ENCODE results near the gene ABHD12B. TPM values are rescaled to one million over a fixed set of nuclear protein-coding genes. Genes with fewer than 3 reads are reported as not detected.

The ABHD12B gene
- total and polyA plus RNA-seq, 9 of the 15 experiments (the other 6 are each of a cell fraction or from before 2014, with no cell fraction given) = not detected

DNA sequence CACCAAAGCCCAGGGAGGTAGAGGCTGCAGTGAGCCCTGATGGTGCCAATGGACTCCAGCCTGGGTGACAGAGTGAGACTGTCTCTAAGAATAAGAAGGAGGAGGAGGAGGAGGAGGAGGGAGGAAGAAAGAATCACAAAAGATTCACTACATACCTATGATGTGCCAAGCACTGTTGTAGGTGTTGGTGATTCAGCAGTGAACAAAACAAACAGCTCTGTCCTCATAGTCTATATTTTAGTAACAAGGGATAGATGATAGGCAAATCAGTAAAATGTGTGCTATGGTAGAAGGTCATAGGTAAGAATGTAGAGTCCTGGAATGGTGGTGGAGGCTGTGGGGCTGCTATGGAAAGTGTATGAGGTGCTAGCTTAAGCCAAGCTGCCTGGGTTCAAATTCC lies 18.0 kb upstream of the ABHD12B start:
- H3K9ac ChIP-seq (ENCODE audit: insufficient read depth in 1 of 2, low read depth in 2 of 2, low read length in 2 of 2) = no peak overlapping the region
- DNase-seq (ENCODE audit: extremely low read depth in 1 of 4, low spot score in 3 of 4) = no peak
- in situ Hi-C loops (cut with MboI) (no loop called here), intact Hi-C loops (cut with micrococcal nuclease) (no loop called here)
- no peak overlapping the region for H2AFZ ChIP-seq (ENCODE audit: low read depth, low read length)
- no TSS peak for BruUV-seq (replicated peaks)
- no peak overlapping the region for H3K27ac ChIP-seq (ENCODE audit: extremely low read depth, low read depth, low read length)
- no peaks in the 10 kb centered on the region for H4K20me1 ChIP-seq (replicated peaks; ENCODE audit: control insufficient read depth, insufficient read depth, low read length)
- no peak overlapping the region for H3K4me3 ChIP-seq
- no peaks in the 10 kb centered on the region for H3K9me3 ChIP-seq (replicated peaks; ENCODE audit: control insufficient read depth, insufficient read depth, low read depth, low read length)
- H3K4me1 ChIP-seq (replicated peaks in 1 of 2; ENCODE audit: control insufficient read depth in 2 of 2, insufficient read depth in 2 of 2, low read length in 2 of 2) = no peaks in the 10 kb centered on the region
- no peak overlapping the region for H3K4me2 ChIP-seq (ENCODE audit: insufficient read depth, low read length)
- POLR2A ChIA-PET = no interaction called here
- ATAC-seq = no peak
- H3K36me3 ChIP-seq (ENCODE audit: control insufficient read depth, insufficient read depth, low read length) = no peaks in the 10 kb centered on the region
- TF ChIP-seq ZC3H8 (IDR thresholded peaks at IDR 0.05) (no peak), MEF2D (tag; conservative IDR thresholded peaks at IDR 0.05; ENCODE audit: low read depth) (no peak), ZKSCAN8 (CRISPR knock-in tag; IDR thresholded peaks at IDR 0.05) (no peak), CBFA2T3 (IDR thresholded peaks at IDR 0.05) (no peak), CBX3 (IDR thresholded peaks at IDR 0.05; ENCODE audit: borderline replicate concordance in 1 of 2, low read length in 2 of 2) (no peak), FOXK1 (CRISPR knock-in tag; IDR thresholded peaks at IDR 0.05; ENCODE audit: borderline replicate concordance) (no peak)
- TF ChIP-seq, protein P1, sequence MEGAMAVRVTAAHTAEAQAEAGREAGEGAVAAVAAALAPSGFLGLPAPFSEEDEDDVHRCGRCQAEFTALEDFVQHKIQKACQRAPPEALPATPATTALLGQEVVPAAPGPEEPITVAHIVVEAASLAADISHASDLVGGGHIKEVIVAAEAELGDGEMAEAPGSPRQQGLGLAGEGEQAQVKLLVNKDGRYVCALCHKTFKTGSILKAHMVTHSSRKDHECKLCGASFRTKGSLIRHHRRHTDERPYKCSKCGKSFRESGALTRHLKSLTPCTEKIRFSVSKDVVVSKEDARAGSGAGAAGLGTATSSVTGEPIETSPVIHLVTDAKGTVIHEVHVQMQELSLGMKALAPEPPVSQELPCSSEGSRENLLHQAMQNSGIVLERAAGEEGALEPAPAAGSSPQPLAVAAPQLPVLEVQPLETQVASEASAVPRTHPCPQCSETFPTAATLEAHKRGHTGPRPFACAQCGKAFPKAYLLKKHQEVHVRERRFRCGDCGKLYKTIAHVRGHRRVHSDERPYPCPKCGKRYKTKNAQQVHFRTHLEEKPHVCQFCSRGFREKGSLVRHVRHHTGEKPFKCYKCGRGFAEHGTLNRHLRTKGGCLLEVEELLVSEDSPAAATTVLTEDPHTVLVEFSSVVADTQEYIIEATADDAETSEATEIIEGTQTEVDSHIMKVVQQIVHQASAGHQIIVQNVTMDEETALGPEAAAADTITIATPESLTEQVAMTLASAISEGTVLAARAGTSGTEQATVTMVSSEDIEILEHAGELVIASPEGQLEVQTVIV (CRISPR knock-in tag; IDR thresholded peaks at IDR 0.05; ENCODE audit: borderline replicate concordance) = no peak
- TF ChIP-seq, protein P2, sequence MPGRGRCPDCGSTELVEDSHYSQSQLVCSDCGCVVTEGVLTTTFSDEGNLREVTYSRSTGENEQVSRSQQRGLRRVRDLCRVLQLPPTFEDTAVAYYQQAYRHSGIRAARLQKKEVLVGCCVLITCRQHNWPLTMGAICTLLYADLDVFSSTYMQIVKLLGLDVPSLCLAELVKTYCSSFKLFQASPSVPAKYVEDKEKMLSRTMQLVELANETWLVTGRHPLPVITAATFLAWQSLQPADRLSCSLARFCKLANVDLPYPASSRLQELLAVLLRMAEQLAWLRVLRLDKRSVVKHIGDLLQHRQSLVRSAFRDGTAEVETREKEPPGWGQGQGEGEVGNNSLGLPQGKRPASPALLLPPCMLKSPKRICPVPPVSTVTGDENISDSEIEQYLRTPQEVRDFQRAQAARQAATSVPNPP (IDR thresholded peaks at IDR 0.05; ENCODE audit: borderline replicate concordance, insufficient read depth, insufficient read length) = no peak
- H3K27me3 ChIP-seq (ENCODE audit: control insufficient read depth in 2 of 2, insufficient read depth in 2 of 2, low read length in 2 of 2) = peaks cover 0 to 4% of the 10 kb centered on the region in 2 experiments; a peak in 1 of 5 replicates
- H3K79me2 ChIP-seq (ENCODE audit: control insufficient read depth, insufficient read depth, low read length) = no peaks in the 10 kb centered on the region
- FAIRE-seq = no peak
- H3K9me1 ChIP-seq (ENCODE audit: control insufficient read depth, insufficient read depth, low read length) = no peaks in the 10 kb centered on the region
- CTCF ChIA-PET (ENCODE audit: low intra/inter-chr PET ratio) = no interaction called here
